Activated effector memory CD4-positive, alpha-beta T cell treated with Interleukin-2 at 50 U/mL for 16 hours (primary cell): ENCODE results near the gene CCDC116.
A peak's percentile ranks its signal among the peaks of the same experiment; 100 is the strongest.
"Not testable (repeated sequence)": the region's sequence is repeated elsewhere in the genome, so short reads cannot be mapped to it uniquely, and the experiment has no call there.

ENCODE experiments used
- DNase-seq: peaks from one replicate; pipeline ENCODE4 v3.0.0-alpha.2; 2020

The CCDC116 gene

GRCh38 chr22:21632931-21633330, 371 bp downstream of the CCDC116 start:
- no peak for DNase-seq

- DNase-seq = no peak
Observed at GRCh38 chr22:21633481-21633880, 921 bp downstream of the CCDC116 start.

GRCh38 chr22:21634081-21634480, 1.5 kb downstream of the CCDC116 start:
- no peak for DNase-seq

GRCh38 chr22:21634844-21635243, 2.3 kb downstream of the CCDC116 start:
- DNase-seq = no peak

- no peak for DNase-seq
Observed at GRCh38 chr22:21635771-21636510, 3.4 kb downstream of the CCDC116 start.

GRCh38 chr22:21636629-21637218, 4.2 kb downstream of the CCDC116 start:
- DNase-seq = no peak

- DNase-seq = not testable (repeated sequence)
Observed at GRCh38 chr22:21637450-21637849, 4.9 kb downstream of the CCDC116 start.

GRCh38 chr22:21639359-21639758, 6.8 kb downstream of the CCDC116 start:
- DNase-seq = no peak

- no peak for DNase-seq
Observed at GRCh38 chr22:21640810-21641209, 8.2 kb downstream of the CCDC116 start.

GRCh38 chr22:21641417-21641788, 8.8 kb downstream of the CCDC116 start:
- DNase-seq = no peak

GRCh38 chr22:21641789-21642583, 9.4 kb downstream of the CCDC116 start, which contains the start of gene SDF2L1:
SDF2L1 (plus strand) TSS chr22:21642302; CDS start chr22:21642337, 35 bp downstream.
- DNase-seq = peak; percentile 96

- peak; percentile 53 for DNase-seq
Observed at GRCh38 chr22:21642584-21643448, 10.3 kb downstream of the CCDC116 start.

- DNase-seq = no peak
Observed at GRCh38 chr22:21643533-21644357, 11.2 kb downstream of the CCDC116 start.

GRCh38 chr22:21645513-21645912, 13.0 kb downstream of the CCDC116 start:
- DNase-seq = not testable (repeated sequence)

- peak; percentile 66 for DNase-seq
Observed at GRCh38 chr22:21646608-21647590, 14.3 kb downstream of the CCDC116 start.

GRCh38 chr22:21650280-21650679, 17.7 kb downstream of the CCDC116 start:
- DNase-seq = no peak

GRCh38 chr22:21650823-21651520, 18.4 kb downstream of the CCDC116 start:
- no peak for DNase-seq

GRCh38 chr22:21651521-21652009, 19.0 kb downstream of the CCDC116 start:
- no peak for DNase-seq

GRCh38 chr22:21652010-21652546, 19.5 kb downstream of the CCDC116 start:
- DNase-seq = peak; percentile 69
